Smooth muscle cell (in vitro differentiated cells): ENCODE measurements around the gene LGR6. TPM values are rescaled to one million over a fixed set of nuclear protein-coding genes. Genes with fewer than 3 reads are reported as not detected.

Experiments used
- DNase-seq: peaks from one replicate; lab custom pipeline; 2025; ENCODE audit not compliant: unreplicated experiment; lab: John Stamatoyannopoulos, UW
- H2AFZ ChIP-seq: fragments of 200-600 bp; sonication (generic); 2 replicates; pipeline ENCODE4 v1.6.0; 2016; ENCODE audit warnings: antibody characterized with exemption, low read depth, mild to moderate bottlenecking
- H3F3A ChIP-seq: fragments of 200-600 bp; sonication (generic); 2 replicates; pipeline ENCODE4 v1.6.0; 2017; ENCODE audit warnings: antibody characterized with exemption, low read depth
- H3K27ac ChIP-seq: fragments of 200-600 bp; sonication (generic); 2 replicates; pipeline ENCODE4 v1.5.1; 2016; ENCODE audit warnings: low read depth, mild to moderate bottlenecking
- H3K27me3 ChIP-seq: fragments of 200-600 bp; sonication (generic); 2 replicates; pipeline ENCODE4 v1.6.1; 2016; ENCODE audit warnings: low read depth, mild to moderate bottlenecking
- H3K36me3 ChIP-seq: fragments of 200-600 bp; sonication (generic); 2 replicates; pipeline ENCODE4 v1.5.1; 2016; ENCODE audit warnings: low read depth
- H3K4me1 ChIP-seq: fragments of 200-600 bp; sonication (generic); 2 replicates; pipeline ENCODE4 v1.5.1; 2016; ENCODE audit warnings: low read depth
- H3K4me2 ChIP-seq: fragments of 200-600 bp; sonication (generic); 2 replicates; pipeline ENCODE4 v1.6.0; 2016; ENCODE audit warnings: mild to moderate bottlenecking
- H3K4me3 ChIP-seq: fragments of 200-600 bp; sonication (generic); 2 replicates; pipeline ENCODE4 v1.5.1; 2016; ENCODE audit warnings: mild to moderate bottlenecking
- H3K79me2 ChIP-seq: fragments of 200-600 bp; sonication (generic); 2 replicates; pipeline ENCODE4 v1.6.0; 2016; ENCODE audit warnings: low read depth, mild to moderate bottlenecking
- H3K9ac ChIP-seq: fragments of 200-600 bp; sonication (generic); 2 replicates; pipeline ENCODE4 v1.6.0; 2016; ENCODE audit warnings: low read depth
- H3K9me3 ChIP-seq: fragments of 200-600 bp; sonication (generic); replicated peaks from 2 replicates; pipeline ENCODE4 v1.5.1; 2016; ENCODE audit warnings: low read depth
- H4K20me1 ChIP-seq: fragments of 200-600 bp; sonication (generic); 2 replicates; pipeline ENCODE4 v1.6.0; 2016; ENCODE audit warnings: low read depth
- CTCF ChIP-seq: fragments of 200-600 bp; sonication (generic); IDR thresholded peaks from 2 replicates; pipeline ENCODE4 v1.5.1; 2017; ENCODE audit warnings: borderline replicate concordance, mild to moderate bottlenecking, antibody characterized with exemption; ENCODE audit not compliant: insufficient read depth, poor library complexity, severe bottlenecking
- WGBS: methylation state at CpG from one replicate; pipeline ENCODE4 v1.1.7; 2016; ENCODE audit warnings: low lambda C conversion rate; 5-methylcytosine and 5-hydroxymethylcytosine counted together
- polyA plus RNA-seq: library from polyadenylated mRNA; unstranded; fragments of >200 nt; fragmentation: Nextera tagmentation; extraction: Ambion mirVana; gene quantifications from 2 replicates; pipeline ENCODE4 v1.2.1, GENCODE V29; 2016
- total RNA-seq: library from RNA; depleted of rRNA; stranded (reverse); fragments of >200 nt; gene quantifications from 2 replicates; pipeline ENCODE4 v1.2.3, GENCODE V29; 2014

LGR6 gene
- total and polyA plus RNA-seq, 2 experiments from 2014 or later, result 1.8 to 2.9 TPM

GRCh38 chr1:202225131-202225530 lies 31.5 kb downstream of the LGR6 start:
- 93% methylated on average over 5 of the region's 5 CpGs for WGBS

GRCh38 chr1:202227053-202227672 lies 33.6 kb downstream of the LGR6 start:
- Histone ChIP-seq H4K20me1 (no peaks in the 10 kb centered on the region), H3K9me3 (no peaks in the 10 kb centered on the region), H3K4me3 (no peak overlapping the region), H3K9ac (no peak overlapping the region), H3K4me1 (peaks cover 6% of the 10 kb centered on the region), H2AFZ (no peak overlapping the region), H3K36me3 (no peaks in the 10 kb centered on the region), H3K4me2 (no peak overlapping the region), H3K79me2 (no peaks in the 10 kb centered on the region), H3F3A (peaks cover 41% of the 10 kb centered on the region), H3K27ac (no peak overlapping the region), H3K27me3 (no peaks in the 10 kb centered on the region)
- no peak for TF ChIP-seq CTCF
- WGBS, result 42% methylated on average over 7 of the region's 7 CpGs
- no peak for DNase-seq

More at GRCh38 chr1:202225131-202225530, 31.5 kb downstream of the LGR6 start:
- Histone ChIP-seq H3K79me2 (no peaks in the 10 kb centered on the region), H2AFZ (no peak overlapping the region), H3K4me3 (no peak overlapping the region), H3K27me3 (no peaks in the 10 kb centered on the region), H3K27ac (no peak overlapping the region), H3K9ac (no peak overlapping the region), H3K36me3 (no peaks in the 10 kb centered on the region), H3K9me3 (no peaks in the 10 kb centered on the region), H4K20me1 (no peaks in the 10 kb centered on the region), H3K4me1 (peaks cover 12% of the 10 kb centered on the region), H3K4me2 (no peak overlapping the region), H3F3A (peaks cover 23% of the 10 kb centered on the region)
- DNase-seq, result no peak
- TF ChIP-seq CTCF, result no peak

- DNase-seq, result no peak
- no peak overlapping the region for H3K4me3 ChIP-seq
- no peak overlapping the region for H3K9ac ChIP-seq
- H3F3A ChIP-seq, result peaks cover 39% of the 10 kb centered on the region
- H3K36me3 ChIP-seq, result no peaks in the 10 kb centered on the region
- H3K4me1 ChIP-seq, result no peaks in the 10 kb centered on the region
- no peaks in the 10 kb centered on the region for H4K20me1 ChIP-seq
- WGBS, result 88% methylated on average over 2 of the region's 2 CpGs
- no peaks in the 10 kb centered on the region for H3K79me2 ChIP-seq
- no peak overlapping the region for H3K4me2 ChIP-seq
- H3K27ac ChIP-seq, result no peak overlapping the region
- no peaks in the 10 kb centered on the region for H3K9me3 ChIP-seq
- no peak for TF ChIP-seq CTCF
- H2AFZ ChIP-seq, result no peak overlapping the region
- H3K27me3 ChIP-seq, result no peaks in the 10 kb centered on the region
Observed at GRCh38 chr1:202227997-202228401, 34.4 kb downstream of the LGR6 start.
